Measurements from ENCODE around the gene WWTR1. TPM values are rescaled to one million over a fixed set of nuclear protein-coding genes. Genes with fewer than 3 reads are reported as not detected.

Gene WWTR1
- total RNA-seq, 1 experiment from 2014 or later = 73.5 TPM

DNA sequence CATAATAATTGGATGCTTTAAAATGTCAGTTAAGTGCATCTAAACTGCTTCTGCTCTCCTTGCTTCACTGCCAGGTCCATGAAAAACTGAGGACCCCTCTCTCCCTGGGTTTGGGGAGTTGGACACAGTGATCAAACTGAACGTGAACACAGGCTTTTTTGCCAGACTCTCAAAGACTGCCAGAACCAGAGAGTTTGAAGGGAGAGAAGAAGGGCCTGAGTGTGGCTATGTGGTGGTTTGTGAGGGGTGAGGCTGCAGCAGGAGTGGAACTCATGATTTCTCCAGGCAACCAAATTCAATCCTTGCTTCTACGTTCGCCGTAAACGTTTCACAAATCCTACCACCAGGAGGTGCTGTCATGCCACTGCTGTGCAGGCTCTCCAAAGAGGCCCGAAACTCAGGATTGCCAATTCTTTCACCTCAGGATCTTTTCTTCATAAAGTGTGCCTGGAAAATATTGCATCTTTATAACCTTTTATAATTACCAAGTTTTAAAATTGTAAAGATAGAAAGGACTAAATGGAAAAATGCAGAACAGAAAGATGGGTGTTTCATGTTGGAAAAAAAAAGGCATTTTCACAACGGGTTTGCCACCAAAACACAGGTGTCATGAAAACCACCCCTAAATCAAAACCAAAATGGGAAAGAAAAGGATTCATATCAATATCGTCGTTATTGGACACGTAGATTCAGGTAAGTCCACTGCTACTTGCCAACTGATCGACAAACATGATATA is 163.6 kb downstream of the WWTR1 start:
- no peaks in the 10 kb centered on the region for H4K20me1 ChIP-seq (ENCODE audit: insufficient read depth)
- H3K9me3 ChIP-seq (ENCODE audit: insufficient read depth, low read depth) = no peaks in the 10 kb centered on the region
- H3K27ac ChIP-seq = no peak overlapping the region
- ChIA-PET CTCF (interaction anchor here (0.6 kb wide), 2 partner anchors 67 to 401 kb away, joined by 3 to 5 read pairs; no protein-coding TSS in a partner anchor), POLR2A (ENCODE audit: unreplicated experiment) (no interaction called here)
- no peaks in the 10 kb centered on the region for H3K9me2 ChIP-seq (ENCODE audit: insufficient read depth)
- H3K79me2 ChIP-seq (ENCODE audit: low read depth) = no peaks in the 10 kb centered on the region
- H3K36me3 ChIP-seq (ENCODE audit: low read depth) = no peaks in the 10 kb centered on the region
- H3F3A ChIP-seq (ENCODE audit: insufficient read depth, low read depth) = no peaks in the 10 kb centered on the region
- TF ChIP-seq EZH2 (IDR thresholded peaks at IDR 0.05; ENCODE audit: low read depth) (no peak), CTCF (conservative IDR thresholded peaks at IDR 0.05) (peak; percentile 73)
- H3K27me3 ChIP-seq (ENCODE audit: insufficient read depth, low read depth) = no peaks in the 10 kb centered on the region
- no TSS peak for BruUV-seq (replicated peaks)
- H2AFZ ChIP-seq = no peak overlapping the region
- H3K4me3 ChIP-seq = no peak overlapping the region
- H3K4me2 ChIP-seq = no peak overlapping the region
- intact Hi-C loops (cut with micrococcal nuclease; ENCODE audit: unreplicated experiment) = loop anchor here (10.0 kb wide), 1 partner anchor 731 kb away; no protein-coding TSS in a partner anchor
- H3K4me1 ChIP-seq (replicated peaks; ENCODE audit: insufficient read depth) = no peaks in the 10 kb centered on the region
- peak in 1 of 2 experiments; percentile 51 for DNase-seq

DNA sequence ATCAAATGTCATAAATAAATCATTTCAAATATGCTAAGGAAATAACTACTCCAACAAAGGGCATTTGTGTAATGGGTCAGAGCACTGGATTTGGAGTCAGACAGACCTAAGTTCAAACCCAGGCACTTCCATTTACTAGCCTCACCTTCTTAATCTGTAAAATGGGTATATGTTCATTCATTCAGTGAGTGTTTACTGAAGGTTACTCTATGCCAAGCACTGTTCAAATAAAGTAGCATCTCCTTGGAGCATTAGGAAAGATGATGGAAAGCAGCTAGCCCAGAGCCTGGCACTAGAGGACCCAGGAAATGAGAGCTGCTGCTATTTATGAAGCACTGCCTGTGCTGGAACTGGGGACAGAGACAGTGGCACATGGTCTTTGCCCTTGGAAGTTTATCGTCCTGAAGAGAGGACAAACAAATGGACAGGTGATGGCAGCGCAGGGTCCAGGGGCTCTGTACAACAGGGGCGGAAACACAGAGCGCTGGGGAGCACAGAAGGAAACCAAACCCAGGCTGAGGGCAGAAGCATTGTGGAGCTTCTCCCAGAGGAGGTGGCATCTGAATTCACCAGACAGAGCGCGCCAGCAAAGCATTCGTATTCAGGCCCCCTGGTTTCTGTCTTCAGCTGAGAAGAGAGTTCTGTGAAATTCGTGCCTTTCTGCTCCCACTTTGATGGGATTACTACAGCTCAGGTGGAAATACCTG is 164.4 kb downstream of the WWTR1 start:
- Histone ChIP-seq H3K79me2 (ENCODE audit: low read depth) (no peaks in the 10 kb centered on the region), H2AFZ (no peak overlapping the region), H3F3A (ENCODE audit: insufficient read depth, low read depth) (no peaks in the 10 kb centered on the region), H3K9me2 (ENCODE audit: insufficient read depth) (no peaks in the 10 kb centered on the region), H3K27me3 (ENCODE audit: insufficient read depth, low read depth) (no peaks in the 10 kb centered on the region), H3K4me2 (no peak overlapping the region), H3K4me3 (no peak overlapping the region), H4K20me1 (ENCODE audit: insufficient read depth) (no peaks in the 10 kb centered on the region), H3K36me3 (ENCODE audit: low read depth) (no peaks in the 10 kb centered on the region), H3K27ac (no peak overlapping the region), H3K9me3 (ENCODE audit: insufficient read depth, low read depth) (no peaks in the 10 kb centered on the region), H3K4me1 (replicated peaks; ENCODE audit: insufficient read depth) (no peaks in the 10 kb centered on the region)
- intact Hi-C loops (cut with micrococcal nuclease; ENCODE audit: unreplicated experiment) = loop anchor here (10.0 kb wide), 1 partner anchor 731 kb away; no protein-coding TSS in a partner anchor
- ChIA-PET CTCF (interaction anchor here (0.6 kb wide), 1 partner anchor 172 kb away, joined by 8 read pairs; no protein-coding TSS in a partner anchor), POLR2A (ENCODE audit: unreplicated experiment) (no interaction called here)
- TF ChIP-seq CTCF (conservative IDR thresholded peaks at IDR 0.05) (no peak), EZH2 (IDR thresholded peaks at IDR 0.05; ENCODE audit: low read depth) (no peak)
- no peak for DNase-seq
- BruUV-seq (replicated peaks) = no TSS peak

DNA sequence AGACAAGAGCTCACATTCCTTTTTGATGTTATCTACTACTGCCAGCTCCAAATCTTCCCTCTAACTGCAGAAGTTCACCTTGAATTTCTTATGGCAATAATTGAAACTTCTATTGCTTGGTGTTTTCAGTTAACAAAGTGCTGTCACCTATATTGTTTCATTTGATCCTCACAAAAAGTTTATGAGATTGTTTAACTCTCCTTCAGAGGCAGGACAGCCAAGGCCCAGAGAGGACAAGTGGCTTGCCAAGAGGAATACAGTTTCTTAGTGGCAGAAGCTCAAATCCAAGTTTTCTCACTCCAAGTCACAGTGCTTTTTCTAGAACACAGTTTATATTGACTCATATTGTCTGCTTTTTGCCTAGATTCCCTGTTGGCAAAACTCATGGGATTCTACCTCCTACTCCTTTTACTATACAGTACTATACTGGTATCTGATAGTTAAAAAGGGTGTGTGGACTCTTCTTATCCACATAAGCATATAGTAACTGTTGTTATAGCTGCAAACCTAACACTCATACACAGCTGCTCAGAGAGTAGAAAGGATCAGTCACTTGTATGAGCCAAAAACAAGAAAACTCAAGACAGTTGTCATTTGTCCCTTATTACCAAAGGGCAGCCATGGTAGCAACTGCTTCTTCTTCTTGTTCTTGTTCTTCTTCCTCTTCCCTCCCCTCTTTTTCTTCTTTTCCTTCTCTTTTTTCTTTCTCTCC is 167.4 kb downstream of the WWTR1 start:
- H4K20me1 ChIP-seq (ENCODE audit: insufficient read depth) = no peaks in the 10 kb centered on the region
- intact Hi-C loops (cut with micrococcal nuclease; ENCODE audit: unreplicated experiment) = loop anchor here (10.0 kb wide), 1 partner anchor 734 kb away; no protein-coding TSS in a partner anchor

More for the DNA sequence above, 167.4 kb downstream of the WWTR1 start:
- H3K79me2 ChIP-seq (ENCODE audit: low read depth) = no peaks in the 10 kb centered on the region
- ChIA-PET POLR2A (ENCODE audit: unreplicated experiment) (no interaction called here), CTCF (interaction anchor here (0.8 kb wide), 2 partner anchors 89 to 113 kb away, joined by 3 read pairs; no protein-coding TSS in a partner anchor)
- no peaks in the 10 kb centered on the region for H3K27me3 ChIP-seq (ENCODE audit: insufficient read depth, low read depth)
- no peaks in the 10 kb centered on the region for H3K9me2 ChIP-seq (ENCODE audit: insufficient read depth)
- no peak overlapping the region; the same call in 1 of the 2 replicates for H2AFZ ChIP-seq
- H3K4me1 ChIP-seq (replicated peaks; ENCODE audit: insufficient read depth) = no peaks in the 10 kb centered on the region
- no peaks in the 10 kb centered on the region for H3K9me3 ChIP-seq (ENCODE audit: insufficient read depth, low read depth)
- no peak overlapping the region for H3K4me3 ChIP-seq
- BruUV-seq (replicated peaks) = no TSS peak
- TF ChIP-seq CTCF (conservative IDR thresholded peaks at IDR 0.05) (no peak), EZH2 (IDR thresholded peaks at IDR 0.05; ENCODE audit: low read depth) (no peak)
- no peak overlapping the region for H3K27ac ChIP-seq
- H3F3A ChIP-seq (ENCODE audit: insufficient read depth, low read depth) = no peaks in the 10 kb centered on the region; the same call in 1 of the 2 replicates
- no peak overlapping the region for H3K4me2 ChIP-seq
- no peaks in the 10 kb centered on the region for H3K36me3 ChIP-seq (ENCODE audit: low read depth)
- DNase-seq = no peak
